NCI-H345 treated with DMSO at 0.1 percent for 48 hours (cell line): ENCODE results near the gene FSTL5.

Experiments used
- DNase-seq: peaks from one replicate; lab custom pipeline; 2025; ENCODE audit not compliant: unreplicated experiment; lab: John Stamatoyannopoulos, UW

Gene FSTL5

DNA sequence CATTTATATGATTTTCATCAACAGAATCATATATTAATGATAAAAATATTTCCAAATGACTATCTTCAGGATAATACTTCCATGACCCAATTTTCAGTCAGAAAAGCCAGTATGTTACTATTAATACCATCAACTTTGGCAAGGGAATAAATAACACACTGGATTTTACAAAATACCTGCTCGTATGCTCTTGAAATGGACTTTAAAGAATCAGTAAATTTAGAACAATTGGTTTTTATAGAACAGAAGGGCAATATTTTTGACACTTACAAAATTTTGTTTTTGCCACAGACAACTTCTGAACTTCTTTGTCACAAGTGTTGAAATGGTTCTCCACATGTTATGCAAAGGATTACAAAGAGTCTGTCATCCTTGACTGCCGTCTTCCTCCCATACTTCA lies 700.4 kb downstream of the FSTL5 start:
- no peak for DNase-seq

DNA sequence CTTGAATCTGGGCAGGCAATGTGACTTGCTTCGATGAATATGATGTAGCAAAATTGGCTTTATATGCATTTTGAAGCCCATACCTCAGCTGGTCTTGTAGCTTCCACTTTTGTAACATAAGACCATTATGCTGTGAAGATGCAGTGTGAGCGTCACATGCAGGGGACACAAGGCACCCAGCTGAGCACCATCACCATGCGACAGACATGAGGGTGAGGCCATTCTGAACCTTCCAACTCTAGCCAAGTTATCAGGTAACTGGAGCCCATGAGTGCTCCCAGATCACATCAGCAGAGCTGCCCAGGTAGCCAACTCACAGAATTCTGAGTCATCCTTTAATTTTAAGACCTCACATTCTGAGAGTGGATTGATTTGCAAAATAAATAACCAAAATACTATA lies 705.9 kb downstream of the FSTL5 start:
- no peak for DNase-seq

DNA sequence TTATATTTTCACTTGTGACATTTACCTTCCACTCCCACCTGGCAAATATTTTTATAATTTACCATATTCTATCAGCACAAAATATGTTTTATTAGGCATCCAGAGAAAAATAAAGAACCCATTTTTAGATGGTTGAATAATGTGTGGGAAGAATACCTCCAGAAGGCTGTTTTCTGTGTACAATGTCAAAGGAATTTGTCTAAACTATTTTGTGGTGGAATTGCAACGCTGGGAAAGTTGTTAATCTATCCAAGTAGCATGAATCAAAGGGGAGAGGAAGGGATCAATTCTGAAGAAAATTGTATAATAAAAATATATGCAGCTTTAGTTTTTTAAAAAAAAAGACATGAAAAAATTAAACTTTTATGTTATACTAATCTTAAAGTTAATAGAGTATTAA lies 706.5 kb downstream of the FSTL5 start:
- DNase-seq = no peak

DNA sequence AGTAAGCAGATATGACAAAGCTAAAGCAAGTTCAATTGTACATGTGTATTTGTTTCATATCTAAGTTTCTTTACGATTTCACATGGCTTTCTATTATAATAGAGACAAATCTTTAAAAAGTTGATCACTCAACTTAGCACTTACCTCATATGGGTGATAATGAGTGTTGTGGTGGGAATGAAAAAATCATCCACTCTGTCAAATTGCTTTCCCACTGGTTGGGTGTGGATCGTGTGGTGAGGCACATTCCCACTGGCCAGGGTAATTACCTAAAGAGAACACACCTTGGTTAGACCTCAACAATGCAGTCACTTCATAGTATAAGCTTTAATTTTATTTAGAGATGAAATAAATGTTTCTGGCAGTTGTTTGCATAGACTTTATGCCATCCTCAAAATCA lies 708.9 kb downstream of the FSTL5 start:
- DNase-seq = no peak

DNA sequence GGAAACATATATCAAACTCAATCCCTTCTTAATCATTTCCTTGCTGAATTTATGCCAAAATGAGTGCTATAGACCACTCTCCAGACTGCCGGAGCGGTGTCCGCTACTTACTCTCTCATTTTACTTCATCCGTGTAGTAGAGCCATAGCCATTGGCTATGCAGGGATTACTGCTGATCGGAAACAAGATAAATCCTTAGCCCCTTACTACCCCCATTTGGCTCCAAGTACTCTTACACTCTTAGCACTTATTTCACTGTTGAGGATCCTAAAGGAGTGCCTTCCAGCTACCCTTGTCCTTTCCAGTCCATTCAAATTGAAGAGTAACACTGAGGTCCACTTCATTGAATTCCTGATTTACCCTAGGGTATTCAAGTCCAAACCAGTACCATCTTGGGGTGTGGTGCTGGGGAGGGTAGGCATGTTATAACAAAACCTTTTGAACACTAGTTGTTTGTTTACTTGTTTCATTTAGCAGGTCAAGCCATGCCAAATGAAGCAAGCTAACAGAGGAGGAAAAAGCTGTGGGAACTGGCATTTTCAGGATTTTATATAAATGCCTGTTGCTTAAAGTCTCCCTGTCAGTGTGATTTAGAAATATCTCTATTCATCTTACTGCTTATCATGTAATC lies 715.1 kb downstream of the FSTL5 start:
- DNase-seq = no peak

DNA sequence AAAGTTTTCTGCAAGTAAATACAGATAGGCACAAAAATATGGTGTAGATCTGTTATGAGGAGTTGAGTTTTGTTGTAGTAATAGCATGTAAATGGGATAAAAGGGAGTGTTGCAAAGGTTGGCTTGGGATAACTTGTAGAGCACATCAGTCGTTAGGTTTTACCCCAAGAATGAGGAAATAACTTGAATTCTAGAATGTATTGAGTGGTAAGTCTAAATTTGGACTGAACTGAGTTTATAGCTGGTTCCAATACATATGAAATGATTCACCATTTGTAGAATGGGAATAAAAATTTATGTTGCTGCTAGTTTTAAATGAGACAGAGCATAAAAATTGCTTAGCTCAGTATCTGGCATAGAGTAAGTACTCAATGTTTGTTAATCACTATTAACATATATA lies 719.2 kb downstream of the FSTL5 start:
- no peak for DNase-seq

DNA sequence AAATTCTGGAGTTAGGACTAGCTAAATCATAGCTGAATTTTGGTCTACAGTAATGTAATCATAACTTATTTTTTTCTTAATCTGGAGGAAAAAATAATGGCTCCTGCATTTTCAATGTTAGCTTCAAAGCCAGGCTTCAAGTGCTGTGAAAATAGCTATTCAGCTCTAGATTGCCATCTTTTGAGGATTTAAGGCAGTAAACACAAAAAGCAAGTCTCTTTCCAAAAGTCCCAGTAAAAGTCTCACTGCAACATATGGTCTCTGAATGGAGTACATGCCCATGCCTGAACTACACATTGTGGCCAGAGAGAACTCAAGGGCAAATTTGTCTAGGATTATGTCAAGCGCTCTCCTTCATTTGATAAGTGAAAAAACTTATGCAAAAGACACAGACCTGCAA lies 720.9 kb downstream of the FSTL5 start:
- DNase-seq = no peak

DNA sequence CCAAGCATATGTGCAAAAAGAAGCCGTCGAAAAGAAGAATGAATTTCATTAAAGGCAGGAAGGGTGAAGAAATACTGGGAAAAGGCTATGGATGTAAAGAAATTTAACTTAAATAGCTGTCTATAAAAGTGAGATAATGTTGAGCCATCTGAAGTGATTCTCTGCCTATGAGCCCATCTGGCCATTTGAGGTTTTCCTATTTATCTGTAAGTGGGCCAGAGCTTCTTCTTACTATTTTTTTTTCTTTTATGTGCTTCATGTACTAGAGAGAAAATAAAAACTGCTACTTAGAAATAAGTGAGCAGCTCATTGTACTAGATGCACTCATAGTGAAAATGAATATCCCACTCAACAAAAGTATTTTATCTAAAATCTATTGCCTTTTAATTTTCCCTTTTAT lies 725.7 kb downstream of the FSTL5 start:
- DNase-seq = no peak

DNA sequence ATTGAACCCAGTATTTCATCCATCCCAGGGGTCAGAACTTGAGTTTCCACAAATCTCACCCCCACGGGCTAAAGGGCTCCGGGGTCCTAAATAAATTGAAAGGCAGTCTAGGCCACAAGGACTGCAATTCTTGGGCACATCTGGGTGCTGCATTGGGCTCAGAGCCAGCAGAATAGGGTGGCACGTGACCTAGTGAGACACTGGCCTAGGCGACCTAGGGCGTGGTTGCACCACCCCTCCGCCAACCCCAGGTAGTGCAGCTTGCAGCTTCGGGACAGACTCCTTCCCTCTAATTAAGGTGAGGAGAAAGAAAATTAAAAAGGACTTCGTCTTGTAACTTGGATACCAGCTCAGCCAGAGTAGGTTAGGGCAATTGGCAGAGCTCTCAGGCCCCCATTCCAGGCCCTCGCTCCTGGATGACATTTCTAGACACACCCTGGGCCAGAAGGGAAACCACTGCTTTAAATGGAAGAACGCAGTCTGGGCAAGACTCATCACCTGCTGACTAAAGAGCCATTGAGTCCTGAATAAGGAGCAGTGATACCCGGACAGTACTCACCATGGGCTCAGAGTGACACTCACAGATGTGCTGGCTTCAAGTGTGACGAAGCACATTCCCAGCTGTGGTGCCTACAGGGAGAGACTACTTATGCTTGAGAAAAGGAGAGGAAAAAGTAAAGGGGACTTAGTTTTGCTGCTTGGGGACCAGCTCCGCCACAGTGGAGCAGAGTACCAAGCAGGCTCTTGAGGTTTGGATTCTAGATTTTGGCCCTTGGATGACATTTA lies 735.4 kb downstream of the FSTL5 start:
- DNase-seq = no peak

DNA sequence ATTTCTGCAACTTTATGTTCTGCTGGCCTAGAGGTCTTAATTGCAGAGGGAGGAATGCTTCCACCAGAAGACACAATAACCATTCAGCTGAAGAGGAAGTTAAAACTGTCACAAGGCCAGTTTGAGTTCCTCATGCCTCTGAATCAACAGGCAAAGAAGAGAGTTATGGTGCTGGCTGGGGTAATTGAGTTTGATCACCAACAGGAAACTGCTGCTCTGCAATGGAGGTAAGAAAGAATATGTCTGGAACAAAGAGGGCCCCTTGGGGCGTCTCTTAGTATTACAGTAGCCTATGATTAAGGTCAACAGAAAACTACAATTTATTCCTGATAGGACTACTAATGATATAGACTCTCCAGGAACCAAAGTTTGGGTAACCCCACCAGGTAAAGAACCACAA lies 744.0 kb downstream of the FSTL5 start:
- DNase-seq = no peak

DNA sequence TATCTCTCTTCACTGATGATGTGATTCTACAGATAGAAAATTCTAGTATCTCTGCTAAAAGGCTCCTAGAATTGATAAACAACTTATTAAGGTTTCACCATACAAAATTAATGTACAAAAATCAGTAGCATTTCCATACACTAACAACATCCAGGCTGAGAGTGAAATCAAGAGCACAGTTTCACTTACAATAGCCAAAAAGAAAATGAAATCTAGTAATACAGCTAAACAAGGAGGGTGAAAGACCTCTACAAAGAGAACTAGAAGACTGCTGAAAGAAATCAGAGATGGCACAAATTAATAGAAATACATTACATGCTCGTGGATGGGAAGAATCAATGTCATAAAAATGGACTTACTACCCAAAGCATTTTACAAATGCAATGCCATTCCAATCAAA lies 751.9 kb downstream of the FSTL5 start:
- DNase-seq = no peak

DNA sequence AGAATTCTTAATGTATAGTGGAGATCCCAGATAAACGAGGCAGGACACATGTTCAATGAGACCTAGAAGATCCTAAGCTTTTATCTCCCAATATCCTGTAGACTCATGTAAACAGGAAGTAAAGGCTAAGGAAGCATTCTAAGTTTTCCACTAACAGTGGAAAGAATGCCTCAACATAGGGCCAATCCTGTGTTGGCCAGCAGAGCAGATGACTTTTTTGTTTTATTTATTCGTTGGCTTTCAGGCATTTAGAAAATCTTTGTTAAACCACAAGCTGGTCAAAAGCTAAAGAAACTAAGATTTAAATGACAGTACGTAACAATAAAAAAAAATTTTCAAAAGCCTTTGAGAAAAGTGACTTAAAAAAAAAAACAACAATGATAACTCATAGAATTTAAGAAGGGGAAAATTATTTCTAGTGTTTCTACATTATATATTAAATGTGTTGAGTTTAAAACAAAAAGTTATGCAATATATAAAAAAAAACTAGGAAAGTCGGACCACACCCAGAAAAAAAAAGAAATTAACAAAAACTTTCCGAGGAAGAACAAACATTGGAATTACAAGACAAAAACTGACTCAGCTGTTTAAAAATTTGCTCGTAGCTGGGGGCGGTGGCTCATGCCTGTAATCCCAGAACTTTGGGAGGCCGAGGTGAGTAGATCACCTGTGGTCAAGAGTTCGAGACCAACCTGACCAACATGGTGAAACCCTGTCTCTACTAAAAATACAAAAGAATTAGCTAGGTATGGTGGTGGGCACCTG lies 759.3 kb downstream of the FSTL5 start:
- no peak for DNase-seq

DNA sequence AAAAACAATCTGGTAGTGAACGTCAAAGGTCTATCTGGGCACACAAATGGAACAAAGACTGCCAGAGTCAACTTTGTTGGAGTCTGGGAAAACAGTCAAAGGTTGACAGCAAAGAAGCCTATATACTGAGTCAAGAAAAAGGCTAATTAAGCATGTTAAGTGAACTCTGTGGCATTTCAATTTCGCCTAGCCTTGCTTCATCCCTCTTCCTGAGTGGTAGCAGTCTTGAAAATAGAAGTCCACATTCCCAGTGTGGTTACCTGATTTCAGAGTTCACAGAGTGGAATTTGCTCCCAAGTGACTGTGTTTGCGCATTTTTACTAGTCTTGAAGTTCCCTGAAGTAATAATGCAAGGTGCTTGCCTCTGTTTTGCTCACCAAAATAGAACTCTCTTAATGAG lies 760.0 kb downstream of the FSTL5 start:
- DNase-seq = no peak

DNA sequence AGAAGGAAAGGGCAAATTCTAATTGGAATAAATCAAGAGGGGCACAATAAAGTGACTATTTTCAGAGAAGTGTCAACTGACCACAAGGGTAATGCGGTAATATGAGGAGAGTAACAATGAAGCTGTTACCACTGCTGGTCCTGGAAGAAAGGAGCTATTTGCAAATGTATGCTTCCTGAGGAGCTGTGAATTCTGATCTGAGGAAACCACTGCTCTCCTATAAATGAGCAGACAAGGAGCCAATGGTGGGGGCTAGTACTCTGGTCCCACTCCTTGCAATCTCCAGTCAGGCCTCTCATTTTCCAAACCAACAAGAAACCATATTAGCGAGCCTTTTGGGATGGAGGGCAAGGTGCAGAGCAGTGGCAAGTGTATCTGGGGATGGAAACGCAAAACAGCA lies 770.2 kb downstream of the FSTL5 start:
- no peak for DNase-seq

DNA sequence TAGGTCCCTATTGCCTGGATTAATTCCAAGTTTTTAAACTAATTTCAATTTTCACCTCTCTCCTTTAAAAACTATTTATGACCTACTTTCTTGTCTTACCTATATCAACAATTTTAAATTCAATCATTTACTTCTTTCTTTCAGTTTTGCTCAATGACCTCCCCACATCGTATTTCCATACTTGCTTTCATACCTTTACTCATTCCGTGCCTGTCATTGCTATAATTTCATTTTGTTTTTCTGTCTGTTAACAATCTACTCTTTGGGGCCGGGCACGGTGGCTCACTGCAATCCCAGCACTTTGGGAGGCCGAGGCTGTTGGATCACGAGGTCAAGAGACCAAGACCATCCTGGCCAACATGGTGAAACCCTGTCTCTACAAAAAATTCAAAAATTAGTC lies 781.1 kb downstream of the FSTL5 start:
- no peak for DNase-seq

DNA sequence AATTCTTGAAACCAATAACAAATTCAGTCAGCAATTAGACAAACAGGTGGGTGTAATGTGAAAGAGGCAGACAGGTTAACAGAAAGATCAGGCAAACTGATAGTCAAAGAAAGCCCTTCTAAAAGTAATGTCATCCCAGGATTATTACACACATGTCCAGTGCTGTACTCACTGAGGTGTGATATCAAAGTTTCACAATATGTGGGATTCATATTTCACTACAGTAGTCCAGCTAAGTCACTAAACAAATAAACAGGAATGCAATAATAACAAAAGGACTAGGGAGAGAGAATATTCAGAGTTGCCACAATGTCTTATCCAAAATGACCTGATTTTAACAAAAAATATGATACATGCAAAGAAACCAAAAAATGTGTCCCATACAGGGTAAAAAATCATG lies 787.5 kb downstream of the FSTL5 start:
- DNase-seq = no peak

DNA sequence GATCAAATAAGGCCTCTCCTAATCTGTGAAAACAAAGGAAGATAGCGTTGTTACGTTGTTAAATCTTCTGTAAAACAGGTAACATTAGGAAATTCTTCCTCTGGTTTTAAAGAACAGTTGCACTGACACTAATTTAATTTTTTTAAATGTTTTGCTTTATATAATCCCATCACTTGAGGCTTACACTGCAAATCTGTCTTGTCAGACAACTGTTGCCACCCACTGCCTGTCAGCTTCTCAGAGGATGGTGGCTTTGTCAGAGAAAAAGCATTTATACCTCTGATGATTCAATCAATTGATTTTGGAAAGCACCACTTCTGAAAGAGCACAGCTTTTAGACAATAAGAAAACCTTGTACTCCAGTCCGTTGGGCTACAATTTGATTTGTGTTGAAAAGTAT lies 799.1 kb downstream of the FSTL5 start:
- DNase-seq = no peak

DNA sequence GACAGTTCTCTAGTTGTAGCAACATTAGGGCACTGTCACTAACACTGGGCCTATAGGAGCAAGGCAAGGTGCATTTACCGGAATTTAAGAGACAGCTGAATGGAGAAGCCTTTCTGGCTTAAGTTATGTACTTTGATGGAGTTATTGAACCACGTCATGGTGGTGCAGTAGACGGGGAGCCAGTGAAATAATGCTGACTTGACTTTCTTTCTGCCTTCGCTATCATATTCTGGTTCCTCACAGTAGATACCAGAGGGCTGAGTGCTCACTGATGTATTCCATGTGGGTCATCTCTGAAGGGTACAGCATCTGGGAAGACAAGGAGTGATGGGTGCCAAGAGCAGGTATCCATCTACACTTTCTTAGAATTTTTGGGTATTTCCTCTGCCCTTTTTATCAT lies 802.8 kb downstream of the FSTL5 start:
- DNase-seq = no peak

DNA sequence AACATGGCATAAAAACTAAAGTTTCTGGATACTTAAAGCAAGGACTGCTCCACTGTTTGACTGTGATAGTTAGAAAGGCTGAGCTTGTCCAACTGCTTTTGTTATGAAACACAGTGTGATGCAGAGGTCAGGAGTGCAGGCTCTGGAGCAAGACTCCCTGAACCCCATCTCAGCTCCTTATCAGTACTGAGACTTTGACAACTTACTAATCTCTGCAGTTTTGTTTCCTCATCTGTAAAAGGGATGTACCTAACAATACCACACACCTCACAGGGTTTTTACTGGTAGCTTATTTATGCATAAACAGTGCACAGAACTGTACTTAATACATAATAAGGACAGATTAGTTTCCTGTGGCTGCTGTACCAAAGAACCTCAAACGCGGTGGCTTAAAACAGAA lies 804.3 kb downstream of the FSTL5 start:
- no peak for DNase-seq

DNA sequence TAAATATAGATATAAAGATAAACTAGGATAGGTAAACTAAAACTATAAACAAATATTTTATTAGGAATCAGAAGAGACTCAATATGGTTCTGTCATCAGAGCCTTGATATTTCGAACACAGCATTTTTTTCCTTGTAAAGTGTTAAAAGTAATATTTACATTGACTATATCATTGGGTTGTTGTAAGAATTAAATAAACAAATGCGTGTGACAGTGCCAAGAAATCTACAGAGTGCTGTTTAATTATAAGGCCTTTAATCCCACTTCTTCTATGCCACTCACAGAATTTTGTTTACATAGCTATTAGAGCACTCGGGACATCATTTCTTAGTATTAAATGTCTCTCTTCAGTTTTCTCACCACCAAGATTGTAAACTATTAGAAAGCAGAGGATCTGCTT lies 807.4 kb downstream of the FSTL5 start:
- no peak for DNase-seq

DNA sequence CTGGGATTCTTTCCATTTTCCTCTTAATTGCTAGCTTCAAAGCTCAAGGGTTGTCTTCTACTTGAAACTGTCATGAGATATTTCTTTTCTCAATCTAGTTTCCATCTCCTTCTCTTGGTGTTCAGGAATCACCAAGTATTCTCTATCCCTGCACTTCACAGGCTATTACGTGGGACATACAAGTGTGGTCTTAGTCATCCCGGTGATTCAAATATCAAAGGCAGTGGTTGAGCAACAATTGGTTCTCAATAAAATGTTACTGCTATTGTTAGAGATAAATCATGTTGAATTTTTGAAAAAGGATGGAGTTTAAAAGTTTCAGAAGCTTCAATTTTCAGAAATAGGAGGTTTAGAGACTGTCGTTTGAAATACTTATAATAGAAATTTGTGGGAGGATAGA lies 812.9 kb downstream of the FSTL5 start:
- no peak for DNase-seq

DNA sequence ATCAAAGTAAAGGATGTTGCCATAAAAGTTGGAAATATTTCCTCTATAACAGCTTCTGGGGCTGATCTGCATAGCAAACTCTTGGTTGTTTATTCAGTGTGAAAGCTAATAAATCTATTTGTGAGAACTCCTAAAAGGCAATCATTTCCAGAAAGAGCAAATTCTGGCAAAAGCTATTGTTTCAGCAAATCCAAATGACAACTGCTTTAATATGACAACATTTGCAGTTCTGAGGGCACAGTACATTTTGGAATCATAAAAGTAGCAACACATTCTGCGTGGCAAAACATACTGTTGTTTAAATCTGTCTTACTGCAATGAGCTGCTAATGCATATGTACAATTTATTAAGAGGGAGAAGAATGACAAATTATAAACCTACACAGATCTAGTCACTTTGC lies 818.1 kb downstream of the FSTL5 start:
- no peak for DNase-seq
